WERI-Rb-1 (cell line): ENCODE results near the gene PPP1R9A.

Source experiments
- DNase-seq: peaks from one replicate; pipeline ENCODE4 v3.0.0-alpha.2; 2020
- H3K27ac ChIP-seq: fragments of 250-450 bp; sonication (Bioruptor Pico); 2 replicates; pipeline ENCODE4 v1.5.1; 2020; ENCODE audit warnings: mild to moderate bottlenecking, moderate library complexity
- H3K27me3 ChIP-seq: fragments of 250-450 bp; sonication (Bioruptor Pico); 2 replicates; pipeline ENCODE4 v1.5.1; 2021; ENCODE audit warnings: mild to moderate bottlenecking, low read depth, moderate library complexity; ENCODE audit not compliant: insufficient read depth, severe bottlenecking
- H3K36me3 ChIP-seq: fragments of 250-450 bp; sonication (Bioruptor Pico); 2 replicates; pipeline ENCODE4 v1.5.1; 2020; ENCODE audit warnings: mild to moderate bottlenecking, moderate library complexity
- H3K4me3 ChIP-seq: 2 replicates; pipeline ENCODE4 v1.5.1; 2011; ENCODE audit warnings: low read depth, mild to moderate bottlenecking, control low read depth, low read length
- H3K9me3 ChIP-seq: fragments of 250-450 bp; sonication (Bioruptor Pico); 2 replicates; pipeline ENCODE4 v1.5.1; 2021; ENCODE audit warnings: mild to moderate bottlenecking, moderate library complexity; ENCODE audit not compliant: severe bottlenecking
- CTCF ChIP-seq: IDR thresholded peaks from 2 replicates; pipeline ENCODE4 v1.5.1; 2011; ENCODE audit warnings: low read depth, mild to moderate bottlenecking, control low read depth, inconsistent platforms, low read length

PPP1R9A gene

GRCh38 chr7:94980418-94981142 lies 73.2 kb downstream of the PPP1R9A start:
- DNase-seq = no peak
- no peaks in the 10 kb centered on the region for H3K27me3 ChIP-seq

DNA sequence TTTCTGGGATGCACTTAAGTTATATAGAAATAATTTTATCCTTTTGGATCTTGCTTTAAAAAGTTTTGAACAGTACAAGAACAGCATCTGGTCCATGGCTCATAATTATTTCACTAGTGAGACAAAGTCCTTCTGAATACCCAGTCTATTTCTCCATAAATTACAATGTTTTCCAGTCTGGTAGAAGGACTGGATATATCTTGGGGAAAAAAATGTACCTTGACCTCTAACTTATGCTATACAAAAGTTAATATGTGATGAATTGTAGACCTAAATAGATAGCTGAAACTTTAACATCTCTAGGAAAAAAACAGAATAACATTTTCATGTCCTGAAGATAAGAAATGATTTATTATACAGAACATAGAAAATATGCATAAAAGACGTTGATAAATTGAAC lies 88.5 kb downstream of the PPP1R9A start:
- Histone ChIP-seq H3K4me3 (no peak overlapping the region), H3K27me3 (no peaks in the 10 kb centered on the region), H3K9me3 (no peaks in the 10 kb centered on the region), H3K27ac (no peak overlapping the region), H3K36me3 (no peaks in the 10 kb centered on the region)
- DNase-seq = no peak
- no peak for TF ChIP-seq CTCF

More at GRCh38 chr7:94980418-94981142, 73.2 kb downstream of the PPP1R9A start:
- Histone ChIP-seq H3K27ac (no peak overlapping the region), H3K9me3 (no peaks in the 10 kb centered on the region), H3K36me3 (no peaks in the 10 kb centered on the region), H3K4me3 (no peak overlapping the region)
- no peak for TF ChIP-seq CTCF

DNA sequence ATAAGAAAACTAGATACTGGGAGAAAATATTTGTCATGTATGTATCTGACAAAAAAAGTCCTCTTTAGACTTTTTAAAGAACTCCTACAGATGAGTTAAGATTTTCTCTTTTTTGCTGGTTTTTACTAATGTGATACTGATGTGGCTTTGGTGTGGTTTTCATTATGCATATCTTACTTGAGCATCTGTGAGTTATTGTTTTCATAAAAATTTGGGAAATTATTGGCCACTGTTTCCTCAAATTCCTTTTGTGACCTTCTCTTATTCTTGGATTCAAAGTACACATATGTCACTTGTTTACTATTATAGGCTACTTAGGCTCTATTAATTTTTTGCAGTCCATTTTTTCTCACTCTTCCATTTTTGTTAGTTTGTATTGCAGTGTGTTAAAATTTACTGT lies 89.0 kb downstream of the PPP1R9A start:
- Histone ChIP-seq H3K27me3 (no peaks in the 10 kb centered on the region), H3K4me3 (no peak overlapping the region), H3K9me3 (no peaks in the 10 kb centered on the region), H3K27ac (no peak overlapping the region), H3K36me3 (no peaks in the 10 kb centered on the region)
- TF ChIP-seq CTCF = no peak
- DNase-seq = no peak

GRCh38 chr7:94997547-94997946 lies 90.2 kb downstream of the PPP1R9A start:
- Histone ChIP-seq H3K9me3 (no peaks in the 10 kb centered on the region), H3K27me3 (no peaks in the 10 kb centered on the region), H3K27ac (no peak overlapping the region), H3K4me3 (no peak overlapping the region), H3K36me3 (no peaks in the 10 kb centered on the region)
- DNase-seq = no peak
- TF ChIP-seq CTCF = no peak

DNA sequence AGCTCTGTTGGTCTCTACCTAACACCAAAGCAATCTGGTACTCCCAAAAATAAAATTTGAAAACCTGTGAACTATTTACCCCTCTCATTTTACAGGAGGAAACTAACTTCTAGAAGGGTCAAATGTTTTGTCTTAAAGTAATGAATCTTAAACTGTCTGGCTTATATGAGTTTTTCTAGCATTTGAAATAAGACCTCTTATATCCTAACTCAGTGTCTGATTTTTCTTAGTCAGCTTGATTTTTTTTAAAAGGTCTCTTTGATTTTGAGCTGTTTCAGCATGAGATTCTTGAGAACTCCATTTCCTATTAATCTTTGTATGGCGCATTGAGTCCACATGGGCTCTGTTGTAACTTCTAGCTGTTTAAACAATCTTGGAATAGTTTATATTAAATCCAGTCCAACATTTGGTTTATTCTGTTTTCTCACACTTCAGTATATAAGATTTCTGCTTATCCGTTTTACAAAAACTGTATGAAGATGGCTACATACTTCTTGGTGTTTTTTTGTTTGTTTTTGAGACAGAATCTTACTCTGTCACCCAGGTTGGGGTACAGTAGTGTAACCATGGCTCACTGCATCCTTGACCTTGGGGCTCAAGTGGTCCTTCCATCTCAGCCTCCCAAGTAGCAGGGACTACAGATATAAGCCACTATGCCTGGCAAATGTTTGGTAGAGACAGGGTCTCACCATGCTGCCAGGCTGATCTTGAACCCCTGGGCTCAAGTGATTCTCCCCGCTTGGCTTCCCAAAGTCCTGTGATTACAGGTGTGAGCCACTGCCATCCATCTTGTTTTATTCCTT lies 91.1 kb downstream of the PPP1R9A start:
- no peak for TF ChIP-seq CTCF
- DNase-seq = no peak

More for the DNA sequence above, 91.1 kb downstream of the PPP1R9A start:
- Histone ChIP-seq H3K9me3 (no peaks in the 10 kb centered on the region), H3K27me3 (no peaks in the 10 kb centered on the region), H3K4me3 (no peak overlapping the region), H3K27ac (no peak overlapping the region), H3K36me3 (no peaks in the 10 kb centered on the region)
